OCI-LY7 (cell line): ENCODE results near the gene EXOC4.

ENCODE experiments used
- EZH2phosphoT487 ChIP-seq: fragments of 200-600 bp; sonication (generic); IDR thresholded peaks from 2 replicates; pipeline ENCODE4 v1.6.1; 2018; ENCODE audit warnings: low read depth, borderline replicate concordance, mild to moderate bottlenecking, mixed run types, antibody characterized with exemption, low read length, moderate library complexity, mixed read lengths
- TF ChIP-seq, protein P1 (sequence below): fragments of 200-600 bp; sonication (generic); conservative IDR thresholded peaks from 2 replicates; pipeline ENCODE4 v1.5.1; 2014; ENCODE audit warnings: mild to moderate bottlenecking, antibody characterized with exemption, low read length, moderate library complexity, mixed read lengths

DNA sequence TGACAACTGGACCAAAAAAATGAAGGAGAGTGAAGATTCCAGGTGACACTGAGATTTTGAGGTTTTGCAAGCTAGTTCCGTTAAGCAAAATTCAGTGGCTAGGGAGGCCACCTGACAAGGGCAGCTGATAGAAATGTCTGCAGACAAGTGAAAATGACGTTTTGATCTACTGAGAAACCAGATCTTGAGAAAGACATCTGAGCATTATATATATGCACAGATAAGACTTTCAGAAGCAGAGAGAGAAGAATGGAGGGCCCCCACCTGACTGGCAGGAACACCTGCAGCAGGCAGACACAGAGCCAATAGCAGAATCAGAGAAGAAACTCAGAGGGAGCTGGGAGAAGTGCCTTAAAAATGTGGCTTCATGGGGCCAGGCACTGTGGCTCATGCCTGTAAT lies 798.1 kb downstream of the EXOC4 start:
- TF ChIP-seq, protein P1, sequence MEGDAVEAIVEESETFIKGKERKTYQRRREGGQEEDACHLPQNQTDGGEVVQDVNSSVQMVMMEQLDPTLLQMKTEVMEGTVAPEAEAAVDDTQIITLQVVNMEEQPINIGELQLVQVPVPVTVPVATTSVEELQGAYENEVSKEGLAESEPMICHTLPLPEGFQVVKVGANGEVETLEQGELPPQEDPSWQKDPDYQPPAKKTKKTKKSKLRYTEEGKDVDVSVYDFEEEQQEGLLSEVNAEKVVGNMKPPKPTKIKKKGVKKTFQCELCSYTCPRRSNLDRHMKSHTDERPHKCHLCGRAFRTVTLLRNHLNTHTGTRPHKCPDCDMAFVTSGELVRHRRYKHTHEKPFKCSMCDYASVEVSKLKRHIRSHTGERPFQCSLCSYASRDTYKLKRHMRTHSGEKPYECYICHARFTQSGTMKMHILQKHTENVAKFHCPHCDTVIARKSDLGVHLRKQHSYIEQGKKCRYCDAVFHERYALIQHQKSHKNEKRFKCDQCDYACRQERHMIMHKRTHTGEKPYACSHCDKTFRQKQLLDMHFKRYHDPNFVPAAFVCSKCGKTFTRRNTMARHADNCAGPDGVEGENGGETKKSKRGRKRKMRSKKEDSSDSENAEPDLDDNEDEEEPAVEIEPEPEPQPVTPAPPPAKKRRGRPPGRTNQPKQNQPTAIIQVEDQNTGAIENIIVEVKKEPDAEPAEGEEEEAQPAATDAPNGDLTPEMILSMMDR = no peak
- TF ChIP-seq EZH2phosphoT487 = no peak
